ENCODE measurements around the gene PEMT.
"Not testable (repeated sequence)": the region's sequence is repeated elsewhere in the genome, so short reads cannot be mapped to it uniquely, and the experiment has no call there.

Gene PEMT

DNA sequence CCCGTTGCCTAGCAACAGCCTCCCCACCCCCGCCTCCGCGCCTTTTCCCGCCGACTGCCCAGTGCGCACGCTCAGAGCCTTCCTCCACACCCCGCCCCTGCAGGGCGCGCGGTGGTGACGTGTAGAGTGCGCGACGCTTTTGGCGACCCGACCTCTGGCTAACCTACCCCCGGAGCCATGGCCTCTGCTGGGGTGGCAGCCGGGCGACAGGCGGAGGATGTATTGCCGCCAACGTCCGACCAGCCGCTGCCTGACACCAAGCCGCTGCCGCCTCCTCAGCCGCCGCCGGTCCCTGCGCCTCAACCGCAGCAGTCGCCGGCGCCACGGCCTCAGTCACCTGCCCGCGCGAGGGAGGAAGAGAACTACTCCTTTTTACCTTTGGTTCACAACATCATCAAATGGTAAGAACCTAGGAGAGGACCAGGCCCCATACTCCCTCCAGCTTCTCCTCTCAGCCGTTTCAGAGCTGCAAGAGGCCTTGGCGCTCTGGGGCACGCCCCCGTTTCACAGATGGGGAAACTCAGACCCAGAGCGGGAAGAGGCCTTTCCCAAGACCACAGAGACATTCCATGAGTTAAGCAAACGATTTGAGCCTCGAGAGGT, 114.5 kb downstream of the PEMT start, which contains the start of gene MED9:
Gene MED9, plus strand, starts transcription at position 136 of the 603 bp plus-strand sequence. Its CDS starts 42 bp downstream, at position 178.
- DNase-seq, result peak; percentile 96

DNA sequence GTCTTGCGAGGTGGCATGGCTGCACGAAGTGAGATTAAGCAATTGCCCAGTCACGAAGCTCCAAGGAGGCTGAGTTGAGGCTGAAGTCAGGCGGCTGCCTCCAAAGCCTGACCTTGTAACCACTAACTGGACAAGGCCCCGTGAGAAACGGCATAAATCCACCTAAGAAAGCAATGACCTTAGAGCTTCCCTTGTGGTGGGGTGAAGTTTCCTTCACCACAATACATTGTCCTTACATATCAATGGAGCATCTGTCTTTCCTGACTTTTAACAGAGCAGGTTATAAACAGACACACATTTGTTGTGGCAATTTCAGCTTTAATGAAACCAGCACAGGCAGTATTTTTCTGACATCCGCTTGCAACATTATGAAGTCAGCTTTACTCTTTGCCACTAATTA, 117.2 kb downstream of the PEMT start:
- DNase-seq, result no peak

DNA sequence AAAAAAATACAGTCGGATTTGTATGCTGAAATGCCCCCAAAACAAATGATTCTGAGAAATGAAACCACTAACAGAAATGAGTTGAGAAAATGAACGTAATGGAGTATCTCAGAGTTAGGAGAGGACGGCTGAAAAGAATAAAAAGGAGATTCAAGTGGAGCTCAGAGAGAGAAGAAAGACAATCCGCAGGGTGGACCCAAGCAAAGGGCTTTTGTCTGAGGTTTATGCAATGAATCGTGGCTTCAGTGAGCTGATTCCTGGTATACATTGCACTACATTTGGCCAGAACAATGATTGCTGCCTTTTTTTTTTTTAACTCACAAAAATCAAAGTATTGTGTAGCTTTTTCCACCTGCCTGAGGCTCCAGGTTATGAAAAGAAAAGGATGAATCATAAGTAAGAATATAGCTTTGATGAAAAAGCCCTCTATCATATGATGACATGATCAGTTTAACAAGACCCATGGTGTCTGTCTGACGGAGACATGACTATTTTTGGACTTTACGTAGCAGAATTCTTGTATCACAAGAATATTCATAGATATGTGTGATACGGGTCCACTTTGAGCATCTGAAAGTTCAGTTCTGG, 119.1 kb downstream of the PEMT start:
- DNase-seq, result no peak

DNA sequence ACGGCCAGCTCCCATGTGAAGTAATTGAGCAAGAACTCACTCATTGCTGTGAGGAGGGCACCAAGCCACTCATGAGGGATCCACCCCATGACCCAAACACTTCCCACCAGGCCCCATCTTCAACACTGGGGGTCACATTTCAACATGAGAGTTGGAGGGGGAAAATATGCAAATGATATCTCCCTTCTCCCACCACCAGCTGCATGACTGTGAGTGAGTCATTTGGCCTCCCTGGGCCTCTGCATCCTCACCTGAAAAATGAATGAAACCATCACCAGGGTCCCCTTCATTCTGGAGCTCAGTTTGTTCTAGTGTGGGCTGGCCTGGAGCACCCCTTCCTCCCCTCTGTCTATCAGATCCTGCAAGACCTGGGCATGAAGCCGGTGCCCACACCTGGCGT, 121.5 kb downstream of the PEMT start:
- DNase-seq, result no peak

DNA sequence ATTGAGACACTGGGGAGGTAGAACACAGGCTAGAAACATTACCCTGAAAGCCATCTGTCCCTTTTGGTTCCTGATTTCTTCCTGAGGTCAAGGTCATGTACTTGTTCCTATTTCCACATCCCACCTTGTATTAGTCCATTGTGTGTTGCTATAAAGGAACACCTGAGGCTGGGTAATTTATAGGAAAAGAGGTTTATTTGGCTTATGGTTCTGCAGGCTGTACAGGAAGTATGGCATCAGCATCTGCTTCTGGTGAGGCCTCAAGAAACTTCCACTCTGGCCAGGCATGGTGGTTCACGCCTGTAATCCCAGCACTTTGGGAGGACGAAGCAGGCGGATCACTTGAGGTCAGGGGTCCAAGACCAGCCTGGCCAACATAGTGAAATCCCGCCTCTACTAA, 122.2 kb downstream of the PEMT start:
- no peak for DNase-seq

DNA sequence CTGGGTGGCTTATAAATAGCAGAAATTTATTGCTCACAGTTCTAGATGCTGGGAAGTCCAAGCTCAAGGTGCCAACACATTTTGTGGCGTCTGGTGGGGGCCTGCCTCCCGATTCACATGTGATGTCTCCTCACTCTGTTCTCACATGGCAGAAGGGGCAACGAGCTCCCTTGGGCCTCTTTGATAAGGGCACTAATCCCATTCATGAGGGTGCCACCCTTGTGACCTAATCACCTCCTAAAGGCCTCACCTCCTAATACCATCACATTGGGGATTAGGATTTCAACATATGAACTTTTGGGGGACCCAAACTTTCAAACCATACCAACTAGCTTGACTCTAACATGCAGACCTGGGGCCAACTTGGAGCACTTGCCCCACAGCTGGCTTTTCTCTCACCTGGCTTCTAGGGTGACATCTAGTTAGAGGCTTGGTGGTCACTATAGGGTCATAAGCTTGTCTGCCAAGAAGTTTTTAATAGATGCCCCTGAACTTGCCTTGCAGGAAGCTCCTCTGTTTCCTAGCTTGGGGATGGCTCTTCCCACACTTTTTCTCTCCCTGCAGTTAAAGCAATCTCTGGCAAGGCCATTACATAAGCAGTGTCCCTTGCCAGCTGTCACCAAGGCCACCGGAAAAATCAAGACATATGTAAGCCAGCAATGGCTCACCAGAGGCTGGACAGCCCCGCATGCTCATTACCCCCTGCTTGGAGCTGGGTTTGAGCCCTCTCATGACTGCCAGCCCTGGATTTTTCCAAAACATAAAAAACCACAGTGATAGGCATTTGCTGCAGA, 123.1 kb downstream of the PEMT start:
- no peak for DNase-seq

DNA sequence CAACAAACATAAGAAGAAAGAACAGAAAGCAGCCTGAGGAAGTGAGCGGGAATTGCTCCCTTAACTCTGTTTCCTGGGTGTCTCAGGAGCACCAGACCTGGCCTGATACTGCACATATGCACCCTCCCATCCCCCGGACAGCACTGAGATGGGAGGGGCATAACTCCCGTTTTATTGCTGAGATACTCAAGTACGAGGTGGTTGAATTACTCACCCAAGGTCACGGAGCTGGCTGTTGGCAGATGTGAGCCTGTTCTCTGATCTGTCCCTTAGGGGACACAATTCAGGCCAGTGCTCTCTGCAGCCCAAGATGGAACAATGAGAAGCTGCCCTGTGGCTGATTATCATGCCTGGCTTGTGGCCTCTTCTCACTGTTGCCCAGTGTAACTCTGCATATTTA, 123.8 kb downstream of the PEMT start:
- no peak for DNase-seq

DNA sequence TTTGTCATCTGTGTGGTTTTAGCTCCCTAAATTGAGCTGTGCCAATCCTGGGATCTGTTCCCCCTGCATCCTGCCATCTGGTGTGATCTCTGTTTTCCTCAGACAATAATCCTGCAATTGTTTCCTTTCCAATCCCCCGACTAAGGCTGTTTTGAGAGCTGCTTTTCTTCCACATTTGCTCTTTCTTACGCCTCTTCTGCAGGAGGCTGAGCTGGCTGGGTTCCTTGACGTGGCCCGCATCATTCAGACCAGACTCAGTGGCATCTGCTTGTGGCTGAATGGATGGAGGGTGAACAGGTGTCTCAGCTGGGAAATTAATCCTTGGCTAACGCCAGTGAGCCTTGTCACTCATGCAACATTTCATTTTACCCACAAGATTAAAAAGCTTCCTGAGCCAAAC, 124.5 kb downstream of the PEMT start:
- no peak for DNase-seq

DNA sequence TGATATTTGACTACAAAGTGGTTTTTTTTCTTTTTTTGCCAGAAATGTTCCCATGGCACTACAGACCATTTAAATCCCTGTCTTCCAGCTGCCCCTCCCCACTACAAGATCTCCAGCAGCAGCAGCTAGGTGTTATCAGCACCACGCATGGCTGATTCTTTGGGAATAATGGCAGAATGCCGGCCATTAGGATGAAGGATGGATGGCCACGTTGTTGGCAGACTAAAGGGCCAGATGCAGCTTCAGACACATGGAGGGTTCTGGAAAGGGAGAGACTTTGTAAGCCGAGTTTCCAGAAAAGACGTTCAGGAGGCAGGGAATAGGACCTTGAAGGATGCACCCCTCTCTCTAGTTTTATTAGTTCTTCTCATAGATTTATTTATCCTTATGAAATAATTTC, 125.0 kb downstream of the PEMT start:
- DNase-seq, result no peak

DNA sequence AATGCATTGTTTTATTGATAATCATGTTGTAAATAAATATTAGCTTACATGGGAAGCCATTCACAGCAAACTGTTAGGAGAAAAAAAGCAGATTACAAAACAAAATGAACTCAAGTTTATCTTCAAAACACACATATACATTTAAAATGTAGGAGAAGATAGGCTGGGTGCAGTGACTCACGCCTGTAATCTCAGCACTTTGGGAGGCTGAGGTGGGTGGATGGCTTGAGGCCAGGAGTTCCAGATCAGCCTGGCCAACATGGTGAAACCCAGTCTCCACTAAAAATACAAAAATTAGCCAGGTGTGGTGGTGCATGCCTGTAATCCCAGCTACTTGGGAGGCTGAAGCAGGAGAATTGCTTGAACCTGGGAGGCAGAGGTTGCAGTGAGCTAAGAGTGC, 125.6 kb downstream of the PEMT start:
- not testable (repeated sequence) for DNase-seq

DNA sequence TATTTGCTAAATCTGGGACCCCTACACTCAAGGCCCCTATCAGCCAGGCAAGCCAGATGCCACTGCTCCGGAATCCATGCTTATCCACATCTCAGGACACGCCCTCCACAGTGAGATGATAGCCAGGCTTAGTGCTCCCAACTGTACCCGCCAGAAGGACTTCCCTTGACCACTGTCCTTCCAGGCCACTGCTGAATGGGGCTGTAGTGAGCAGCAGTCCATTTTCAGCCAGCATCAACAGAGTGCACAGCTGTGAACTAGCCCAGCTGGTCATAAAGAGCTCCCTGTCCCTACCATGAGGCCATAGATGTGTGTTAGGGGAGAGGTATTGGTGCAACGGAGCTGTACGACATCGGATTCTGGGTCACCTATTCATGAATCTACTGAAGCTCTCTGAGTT, 127.7 kb downstream of the PEMT start:
- no peak for DNase-seq

DNA sequence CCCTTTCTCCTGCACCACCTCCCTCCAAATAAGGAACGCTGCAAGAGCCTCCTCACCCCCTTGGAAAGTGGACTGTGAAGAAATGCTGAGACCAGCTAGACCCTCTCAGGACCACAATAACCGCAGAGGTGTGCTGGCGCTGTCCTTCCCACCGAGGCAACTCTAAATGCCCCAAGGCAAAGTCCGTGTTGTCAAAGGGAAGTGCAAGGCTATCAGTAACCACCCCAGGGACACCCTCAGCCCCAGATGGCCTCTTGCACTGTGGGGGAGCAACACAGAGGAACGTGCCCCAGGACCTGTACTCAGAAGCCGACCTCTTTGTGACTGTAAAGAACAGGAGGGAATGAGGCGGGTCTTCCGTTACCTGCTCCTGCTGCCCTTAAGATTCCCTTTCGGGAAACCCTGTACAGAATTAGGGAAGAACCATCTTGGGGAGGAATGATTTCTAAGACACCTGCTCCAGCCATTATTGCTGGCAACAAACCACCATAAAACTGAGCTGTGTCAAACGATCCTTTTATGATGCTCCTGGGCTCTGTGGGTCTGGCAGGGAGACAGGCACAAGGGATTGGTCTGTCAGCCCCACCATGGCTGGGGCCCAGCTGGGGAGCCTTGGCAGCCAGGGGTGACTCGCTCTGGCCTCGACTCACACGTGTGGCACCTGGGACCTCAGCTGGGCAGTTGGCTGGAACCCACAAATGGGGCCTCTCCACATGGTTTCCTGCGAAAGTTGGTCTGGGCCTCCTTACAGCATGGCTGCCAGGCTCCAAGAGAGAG, 129.3 kb downstream of the PEMT start:
- DNase-seq, result no peak

DNA sequence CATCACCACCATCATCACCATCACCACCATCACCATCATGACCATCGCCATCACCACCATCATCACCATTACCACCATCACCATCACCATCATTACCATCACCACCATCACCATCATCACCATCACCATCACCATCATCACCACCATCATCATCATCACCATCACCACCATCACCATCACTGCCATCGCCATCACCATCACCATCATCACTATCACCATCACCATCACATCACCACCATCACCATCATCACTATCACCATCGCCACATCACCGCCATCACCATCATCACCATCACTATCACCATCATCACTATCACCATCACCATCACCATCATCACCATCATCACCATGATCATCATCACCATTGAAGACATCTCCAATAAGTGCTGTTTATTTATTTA, 131.5 kb downstream of the PEMT start:
- DNase-seq, result no peak

DNA sequence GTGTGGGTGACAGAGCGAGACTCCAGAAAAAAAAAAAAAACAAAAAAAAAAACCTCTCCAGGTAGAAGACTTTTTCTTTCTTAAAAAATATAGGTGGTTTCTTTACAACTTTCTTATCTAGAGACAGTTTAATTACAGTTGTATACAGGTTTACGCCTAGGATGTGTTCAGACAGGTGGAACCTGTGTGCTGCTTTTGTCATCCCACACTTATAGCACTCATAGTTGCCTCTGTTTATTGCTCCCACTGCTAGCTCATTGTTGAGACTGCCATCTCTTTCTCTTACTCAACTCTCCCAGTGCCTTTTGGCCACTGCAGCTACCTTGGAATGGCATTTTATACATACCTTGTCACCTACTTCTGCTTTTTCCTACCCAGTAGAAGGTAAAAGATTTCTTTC, 133.8 kb downstream of the PEMT start:
- DNase-seq, result no peak

DNA sequence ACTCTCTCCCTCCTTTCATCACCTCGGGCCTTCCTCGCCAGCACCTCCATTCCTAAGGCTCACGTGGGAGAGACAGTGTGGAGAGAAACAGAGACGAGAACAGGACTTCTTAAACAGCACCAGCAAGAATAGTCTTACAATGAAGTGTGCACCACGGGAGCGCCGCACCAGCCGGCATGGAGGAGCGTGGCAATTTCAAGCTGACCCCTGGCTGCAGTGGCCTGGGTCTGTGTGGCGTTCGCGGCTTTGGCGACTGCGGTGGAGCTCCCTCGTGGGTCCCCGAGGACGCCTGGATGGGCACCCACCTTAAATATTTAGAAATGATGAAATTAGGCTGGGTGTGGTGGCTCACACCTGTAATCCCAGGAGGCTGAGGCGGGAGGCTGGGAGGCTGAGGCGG, 135.3 kb downstream of the PEMT start:
- DNase-seq, result no peak

Data from activated T-cell treated with anti-CD3 and anti-CD28 coated beads, Interleukin-2, amount 50 U/mL, for 48 hours (primary cell).